Stimulated activated naive CD8-positive, alpha-beta T cell treated with anti-CD3 and anti-CD28 coated beads, Interleukin-15, Interleukin-2, amounts not matched to agents 100 ng/mL and 50 ng/mL, for 24 hours (primary cell): ENCODE results near the gene OR6V1.
"Not testable (repeated sequence)": the region's sequence is repeated elsewhere in the genome, so short reads cannot be mapped to it uniquely, and the experiment has no call there.

Experiments used
- H3K27ac Mint-ChIP-seq: one replicate; pipeline ENCODE4 v1.8.0; 2021; ENCODE audit warnings: mild to moderate bottlenecking, mixed read lengths
- H3K27me3 Mint-ChIP-seq: one replicate; pipeline ENCODE4 v1.8.0; 2021; ENCODE audit warnings: mixed read lengths
- H3K36me3 Mint-ChIP-seq: one replicate; pipeline ENCODE4 v1.8.0; 2021; ENCODE audit warnings: low read depth, mixed read lengths
- H3K4me1 Mint-ChIP-seq: one replicate; pipeline ENCODE4 v1.8.0; 2021; ENCODE audit warnings: low read depth, mixed read lengths
- H3K4me3 Mint-ChIP-seq: one replicate; pipeline ENCODE4 v1.8.0; 2021; ENCODE audit warnings: mild to moderate bottlenecking, mixed read lengths
- H3K9me3 Mint-ChIP-seq: one replicate; pipeline ENCODE4 v1.8.0; 2021; ENCODE audit warnings: mixed read lengths

Gene OR6V1

GRCh38 chr7:143068446-143068845 is 16.3 kb downstream of the OR6V1 start:
- peaks cover 4% of the 10 kb centered on the region for H3K27me3 Mint-ChIP-seq

GRCh38 chr7:143069912-143070500 is 17.9 kb downstream of the OR6V1 start:
- no peaks in the 10 kb centered on the region for H3K4me1 Mint-ChIP-seq
- H3K36me3 Mint-ChIP-seq, result no peaks in the 10 kb centered on the region
- no peak overlapping the region for H3K4me3 Mint-ChIP-seq
- H3K9me3 Mint-ChIP-seq, result no peaks in the 10 kb centered on the region
- H3K27me3 Mint-ChIP-seq, result peaks cover 10% of the 10 kb centered on the region
- no peak overlapping the region for H3K27ac Mint-ChIP-seq

More at GRCh38 chr7:143068446-143068845, 16.3 kb downstream of the OR6V1 start:
- Mint-ChIP-seq H3K36me3 (no peaks in the 10 kb centered on the region), H3K4me1 (no peaks in the 10 kb centered on the region), H3K4me3 (no peak overlapping the region), H3K27ac (no peak overlapping the region), H3K9me3 (no peaks in the 10 kb centered on the region)

- no peaks in the 10 kb centered on the region for H3K4me1 Mint-ChIP-seq
- H3K9me3 Mint-ChIP-seq, result no peaks in the 10 kb centered on the region
Observed at GRCh38 chr7:143073556-143073955, 21.4 kb downstream of the OR6V1 start.

GRCh38 chr7:143074141-143074540 is 22.0 kb downstream of the OR6V1 start:
- H3K36me3 Mint-ChIP-seq, result no peaks in the 10 kb centered on the region
- H3K27me3 Mint-ChIP-seq, result peaks cover 18% of the 10 kb centered on the region
- no peaks in the 10 kb centered on the region for H3K4me1 Mint-ChIP-seq
- no peaks in the 10 kb centered on the region for H3K9me3 Mint-ChIP-seq
- no peak overlapping the region for H3K27ac Mint-ChIP-seq
- no peak overlapping the region for H3K4me3 Mint-ChIP-seq

More at GRCh38 chr7:143073556-143073955, 21.4 kb downstream of the OR6V1 start:
- peaks cover 21% of the 10 kb centered on the region for H3K27me3 Mint-ChIP-seq
- H3K27ac Mint-ChIP-seq, result no peak overlapping the region
- no peak overlapping the region for H3K4me3 Mint-ChIP-seq
- H3K36me3 Mint-ChIP-seq, result no peaks in the 10 kb centered on the region

DNA sequence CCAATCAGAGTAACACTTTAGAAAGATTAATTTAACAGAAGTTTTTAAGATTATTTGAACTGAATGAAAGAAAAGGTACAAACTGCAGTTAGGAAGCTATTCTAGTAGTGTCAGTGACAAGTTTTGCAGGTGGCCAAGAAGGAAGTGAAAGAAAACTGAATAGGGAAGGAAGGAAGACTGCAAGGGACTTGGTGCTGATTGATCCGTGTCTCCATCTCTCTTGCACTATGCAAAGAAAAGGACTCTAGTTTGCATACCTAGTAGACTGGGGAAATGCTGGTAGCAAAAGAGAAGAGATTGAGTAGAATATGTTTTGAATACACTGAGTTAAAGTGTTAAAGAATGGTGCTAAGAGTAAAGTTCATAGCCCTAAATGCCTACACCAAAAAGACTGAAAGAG is 33.0 kb downstream of the OR6V1 start:
- peaks cover 9% of the 10 kb centered on the region for H3K4me1 Mint-ChIP-seq
- H3K27me3 Mint-ChIP-seq, result peaks cover 30% of the 10 kb centered on the region
- H3K9me3 Mint-ChIP-seq, result peaks cover 20% of the 10 kb centered on the region
- no peak overlapping the region for H3K4me3 Mint-ChIP-seq
- no peak overlapping the region for H3K27ac Mint-ChIP-seq
- H3K36me3 Mint-ChIP-seq, result peaks cover 7% of the 10 kb centered on the region

- Mint-ChIP-seq H3K9me3 (peaks cover 20% of the 10 kb centered on the region), H3K27me3 (peaks cover 30% of the 10 kb centered on the region)
- H3K4me3 Mint-ChIP-seq, H3K36me3 Mint-ChIP-seq, H3K27ac Mint-ChIP-seq, H3K4me1 Mint-ChIP-seq: not testable (repeated sequence)
Observed at GRCh38 chr7:143085610-143086009, 33.5 kb downstream of the OR6V1 start.

DNA sequence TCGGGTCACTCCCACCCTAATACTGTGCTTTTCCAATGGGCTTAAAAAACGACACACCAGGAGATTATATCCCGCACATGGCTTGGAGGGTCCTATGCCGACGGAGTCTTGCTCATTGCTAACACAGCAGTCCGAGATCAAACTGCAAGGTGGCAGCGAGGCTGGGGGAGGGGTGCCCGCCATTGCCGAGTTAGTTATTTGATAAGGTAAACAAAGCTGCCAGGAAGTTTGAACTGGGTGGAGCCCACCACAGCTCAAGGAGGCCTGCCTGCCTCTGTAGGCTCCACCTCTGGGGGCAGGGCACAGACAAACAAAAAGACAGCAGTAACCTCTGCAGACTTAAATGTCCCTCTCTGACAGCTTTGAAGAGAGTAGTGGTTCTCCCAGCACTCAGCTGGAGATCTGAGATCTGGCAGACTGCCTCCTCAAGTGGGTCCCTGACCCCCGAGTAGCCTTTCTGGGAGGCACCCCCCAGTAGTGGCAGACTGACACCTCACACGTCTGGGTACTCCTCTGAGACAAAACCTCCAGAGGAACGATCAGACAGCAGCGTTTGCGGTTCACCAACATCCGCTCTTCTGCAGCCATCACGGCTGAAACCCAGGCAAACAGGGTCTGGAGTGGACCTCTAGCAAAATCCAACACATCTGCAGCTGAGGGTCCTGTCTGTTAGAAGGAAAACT is 36.5 kb downstream of the OR6V1 start:
- H3K27ac Mint-ChIP-seq, H3K4me1 Mint-ChIP-seq, H3K4me3 Mint-ChIP-seq, H3K36me3 Mint-ChIP-seq: not testable (repeated sequence)
- Mint-ChIP-seq H3K9me3 (peaks cover 12% of the 10 kb centered on the region), H3K27me3 (peaks cover 30% of the 10 kb centered on the region)

DNA sequence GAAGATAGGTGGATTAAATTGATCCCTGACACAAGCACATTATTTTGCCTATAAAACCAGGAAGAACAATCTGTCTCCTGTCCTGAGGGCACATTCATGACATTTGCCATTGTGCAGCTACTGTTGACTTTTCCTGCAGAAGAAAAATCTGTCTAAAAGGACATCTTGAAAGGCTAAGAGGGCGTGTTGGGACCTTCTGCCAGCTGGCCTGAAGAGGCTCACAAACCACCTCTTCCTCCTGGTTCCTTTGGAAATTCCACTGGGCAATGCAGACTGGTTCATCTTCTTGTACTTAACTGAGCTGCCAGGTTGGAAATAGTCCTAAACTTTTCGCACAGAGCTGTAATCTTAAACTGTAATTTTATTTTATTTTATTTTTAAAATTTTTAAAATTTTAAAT is 44.0 kb downstream of the OR6V1 start:
- H3K4me3 Mint-ChIP-seq, result no peak overlapping the region
- no peaks in the 10 kb centered on the region for H3K27me3 Mint-ChIP-seq
- peaks cover 23% of the 10 kb centered on the region for H3K9me3 Mint-ChIP-seq
- no peaks in the 10 kb centered on the region for H3K36me3 Mint-ChIP-seq
- H3K4me1 Mint-ChIP-seq, result no peaks in the 10 kb centered on the region
- no peak overlapping the region for H3K27ac Mint-ChIP-seq

DNA sequence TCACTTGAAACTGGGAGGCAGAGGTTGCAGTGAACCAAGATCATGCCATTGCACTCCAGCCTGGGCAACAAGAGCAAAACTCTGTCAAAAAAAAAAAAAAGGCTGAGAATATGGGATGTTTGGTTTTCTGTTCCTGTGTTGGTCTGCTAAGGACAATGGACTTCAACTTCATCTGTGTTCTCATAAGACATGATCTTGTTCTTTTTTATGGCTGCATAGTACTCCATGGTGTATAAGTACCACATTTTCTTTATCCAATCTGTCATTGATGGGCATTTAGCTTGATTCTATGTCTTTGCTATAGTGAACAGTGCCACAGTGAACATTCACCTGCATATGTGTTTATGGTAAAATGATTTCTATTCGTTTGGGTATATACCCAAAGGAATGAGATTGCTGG is 47.4 kb downstream of the OR6V1 start:
- not testable (repeated sequence) for H3K27me3 Mint-ChIP-seq

More for the DNA sequence above, 47.4 kb downstream of the OR6V1 start:
- not testable (repeated sequence) for H3K27ac Mint-ChIP-seq, H3K36me3 Mint-ChIP-seq, H3K4me1 Mint-ChIP-seq, H3K4me3 Mint-ChIP-seq
- H3K9me3 Mint-ChIP-seq, result peaks cover 23% of the 10 kb centered on the region
